Activated T-cell treated with anti-CD3 and anti-CD28 coated beads, Interleukin-2, amount 50 U/mL, for 4 hours (primary cell): ENCODE results near the gene ORC1. TPM values are rescaled to one million over a fixed set of nuclear protein-coding genes. Genes with fewer than 3 reads are reported as not detected.
A peak's percentile ranks its signal among the peaks of the same experiment; 100 is the strongest.
"Not testable (repeated sequence)": the region's sequence is repeated elsewhere in the genome, so short reads cannot be mapped to it uniquely, and the experiment has no call there.

Experiments
- ATAC-seq, 2 donors: fragments of 200-7000 bp; cut with Tn5 transposase; one replicate each; pipeline ENCODE4 v1.10.0; 2021
- DNase-seq: peaks from one replicate; pipeline ENCODE4 v3.0.0-alpha.2; 2020
- H3K27me3 Mint-ChIP-seq: one replicate; pipeline ENCODE4 v1.8.0; 2021; ENCODE audit warnings: low read depth, mixed read lengths
- H3K36me3 Mint-ChIP-seq: one replicate; pipeline ENCODE4 v1.8.0; 2022; ENCODE audit warnings: mixed read lengths; ENCODE audit not compliant: insufficient read depth
- H3K4me1 Mint-ChIP-seq: one replicate; pipeline ENCODE4 v1.8.0; 2021; ENCODE audit warnings: low read depth, mixed read lengths
- H3K4me3 Mint-ChIP-seq: one replicate; pipeline ENCODE4 v1.8.0; 2021; ENCODE audit warnings: mild to moderate bottlenecking, moderate library complexity, mixed read lengths
- H3K9me3 Mint-ChIP-seq: one replicate; pipeline ENCODE4 v1.8.0; 2021; ENCODE audit warnings: mixed read lengths
- total RNA-seq, 3 donors: library from RNA; stranded (reverse); gene quantifications; one replicate each; pipeline ENCODE4 v1.2.1, GENCODE V29; 2021

The ORC1 gene
- total RNA-seq, 3 donors from 2014 or later, result 34.8 to 46.2 (median 37.3) TPM

DNA sequence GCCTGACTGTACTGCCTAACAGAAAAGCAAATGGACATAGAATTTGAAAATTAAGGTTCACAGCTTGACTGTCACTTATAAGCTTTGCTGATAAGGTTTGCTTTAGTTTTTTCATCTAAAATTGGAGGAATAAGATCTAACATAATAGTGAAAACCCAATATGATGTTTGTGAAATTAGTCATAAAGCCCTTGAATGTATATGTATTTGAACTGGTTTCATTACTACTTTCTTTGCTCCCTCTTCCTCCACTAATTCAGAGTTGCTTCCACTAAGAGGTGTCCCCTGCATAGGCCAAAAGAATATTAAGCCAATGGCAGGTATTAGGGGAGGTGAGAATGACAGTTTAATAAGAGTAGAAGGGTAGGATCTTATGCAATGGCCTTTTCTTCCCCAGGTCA, 10.7 kb upstream of the ORC1 start:
- Mint-ChIP-seq H3K9me3 (no peaks in the 10 kb centered on the region), H3K27me3 (no peaks in the 10 kb centered on the region), H3K4me3 (no peak overlapping the region), H3K4me1 (peaks cover 20% of the 10 kb centered on the region), H3K36me3 (peaks cover 57% of the 10 kb centered on the region)
- DNase-seq, result no peak
- ATAC-seq, result peak in 1 of 2 donors; percentile 30

DNA sequence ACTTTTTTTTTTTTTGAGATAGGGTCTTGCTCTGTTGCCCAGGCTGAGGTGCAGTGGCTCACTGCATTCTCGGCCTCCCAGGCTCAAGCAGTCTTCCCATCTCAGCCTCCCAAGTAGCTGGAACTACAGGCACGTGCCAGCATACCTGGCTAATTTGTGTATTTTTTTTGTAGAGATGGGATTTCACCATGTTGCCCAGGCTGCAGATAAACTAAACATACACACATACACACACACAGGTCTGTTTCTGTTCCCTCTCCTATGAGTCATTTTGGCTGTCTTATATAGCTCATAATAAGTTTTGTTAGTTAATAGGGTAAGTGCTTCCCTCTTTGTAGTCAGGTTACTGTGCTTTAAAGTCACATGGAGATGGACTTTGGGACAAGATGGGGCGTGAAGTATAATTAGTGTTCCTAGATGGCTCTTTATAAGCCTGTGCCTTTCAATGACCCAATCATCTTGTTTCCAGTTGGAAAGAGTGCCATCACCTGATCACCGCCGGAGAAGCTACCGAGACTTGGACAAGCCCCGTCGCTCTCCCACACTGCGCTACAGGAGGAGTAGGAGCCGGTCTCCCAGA, 9.3 kb upstream of the ORC1 start:
- no peak overlapping the region for H3K4me3 Mint-ChIP-seq
- DNase-seq (no peak), ATAC-seq (no peak)
- H3K9me3 Mint-ChIP-seq, result no peaks in the 10 kb centered on the region
- H3K36me3 Mint-ChIP-seq, result peaks cover 62% of the 10 kb centered on the region
- peaks cover 12% of the 10 kb centered on the region for H3K4me1 Mint-ChIP-seq
- no peaks in the 10 kb centered on the region for H3K27me3 Mint-ChIP-seq

GRCh38 chr1:52404975-52405338, 734 bp upstream of the ORC1 start:
- Mint-ChIP-seq H3K4me1 (peaks cover 26% of the 10 kb centered on the region), H3K36me3 (peaks cover 39% of the 10 kb centered on the region), H3K9me3 (no peaks in the 10 kb centered on the region), H3K27me3 (no peaks in the 10 kb centered on the region), H3K4me3 (peak overlapping the region; percentile 99)
- ATAC-seq (no peak), DNase-seq (no peak)

- peak; percentile 68 to 74 for ATAC-seq
- Mint-ChIP-seq H3K4me3 (peak overlapping the region; percentile 99), H3K9me3 (no peaks in the 10 kb centered on the region), H3K36me3 (peaks cover 36% of the 10 kb centered on the region), H3K4me1 (peaks cover 26% of the 10 kb centered on the region), H3K27me3 (no peaks in the 10 kb centered on the region)
- peak; percentile 14 for DNase-seq
Measured at GRCh38 chr1:52403566-52404115, 582 bp downstream of the ORC1 start.

- no peak for ATAC-seq
- H3K36me3 Mint-ChIP-seq, result peaks cover 32% of the 10 kb centered on the region
- no peaks in the 10 kb centered on the region for H3K9me3 Mint-ChIP-seq
- H3K4me1 Mint-ChIP-seq, result peaks cover 26% of the 10 kb centered on the region
- no peaks in the 10 kb centered on the region for H3K27me3 Mint-ChIP-seq
- no peak for DNase-seq
- peak overlapping the region; percentile 99 for H3K4me3 Mint-ChIP-seq
Measured at GRCh38 chr1:52402860-52403240, 1.4 kb downstream of the ORC1 start.

- no peaks in the 10 kb centered on the region for H3K9me3 Mint-ChIP-seq
- no peaks in the 10 kb centered on the region for H3K27me3 Mint-ChIP-seq
- H3K36me3 Mint-ChIP-seq, result peaks cover 33% of the 10 kb centered on the region
- H3K4me1 Mint-ChIP-seq, result peaks cover 10% of the 10 kb centered on the region
- ATAC-seq, result no peak
- no peak for DNase-seq
- H3K4me3 Mint-ChIP-seq, result no peak overlapping the region
Measured at GRCh38 chr1:52400131-52400530, 4.1 kb downstream of the ORC1 start.

DNA sequence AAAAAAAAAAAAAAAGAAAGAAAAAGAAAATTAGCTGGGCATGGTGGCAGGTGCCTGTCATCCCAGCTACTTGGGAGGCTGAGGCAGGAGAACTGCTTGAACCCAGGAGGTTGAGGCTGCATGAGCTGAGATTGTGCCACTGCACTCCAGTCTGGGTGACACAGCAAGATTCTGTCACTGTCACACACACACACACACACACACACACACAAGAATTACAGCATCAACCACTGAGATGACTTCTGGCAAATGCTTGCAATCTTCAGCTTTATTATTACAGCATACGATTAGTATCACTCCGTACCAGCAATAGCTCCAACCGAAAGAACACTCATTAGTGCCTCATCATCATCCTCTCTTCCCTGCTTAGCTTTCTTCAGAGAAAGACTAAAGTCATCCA, 4.6 kb downstream of the ORC1 start:
- H3K4me3 Mint-ChIP-seq, result no peak overlapping the region
- H3K4me1 Mint-ChIP-seq, result peaks cover 8% of the 10 kb centered on the region
- no peaks in the 10 kb centered on the region for H3K27me3 Mint-ChIP-seq
- ATAC-seq, result no peak
- no peaks in the 10 kb centered on the region for H3K9me3 Mint-ChIP-seq
- H3K36me3 Mint-ChIP-seq, result peaks cover 33% of the 10 kb centered on the region
- DNase-seq, result no peak

DNA sequence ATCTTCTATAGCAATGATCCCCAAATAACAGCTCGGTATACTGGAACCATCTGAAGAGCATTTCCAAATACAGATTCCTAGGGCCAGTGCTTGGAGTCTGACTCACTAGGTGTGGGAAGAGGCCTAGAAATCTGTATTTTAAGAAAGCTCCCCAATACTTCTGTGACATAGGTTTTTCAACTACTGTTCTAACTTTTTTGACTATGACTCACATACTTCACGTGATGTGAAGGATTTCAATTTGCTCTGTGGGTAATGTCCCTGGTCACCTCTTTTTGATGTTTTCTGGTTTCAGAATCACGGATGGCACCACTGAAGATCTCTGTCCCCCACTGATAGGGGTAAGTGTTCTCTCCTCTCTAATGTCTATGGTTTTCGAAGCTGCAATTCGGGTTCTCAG, 11.0 kb downstream of the ORC1 start:
- ATAC-seq, result peak; percentile 35 to 53
- H3K27me3 Mint-ChIP-seq, result no peaks in the 10 kb centered on the region
- no peaks in the 10 kb centered on the region for H3K4me1 Mint-ChIP-seq
- no peak overlapping the region for H3K4me3 Mint-ChIP-seq
- no peak for DNase-seq
- peaks cover 29% of the 10 kb centered on the region for H3K36me3 Mint-ChIP-seq
- H3K9me3 Mint-ChIP-seq, result no peaks in the 10 kb centered on the region

GRCh38 chr1:52386458-52386857, 17.8 kb downstream of the ORC1 start:
- no peaks in the 10 kb centered on the region for H3K27me3 Mint-ChIP-seq
- H3K36me3 Mint-ChIP-seq, result peaks cover 19% of the 10 kb centered on the region
- no peak for ATAC-seq

DNA sequence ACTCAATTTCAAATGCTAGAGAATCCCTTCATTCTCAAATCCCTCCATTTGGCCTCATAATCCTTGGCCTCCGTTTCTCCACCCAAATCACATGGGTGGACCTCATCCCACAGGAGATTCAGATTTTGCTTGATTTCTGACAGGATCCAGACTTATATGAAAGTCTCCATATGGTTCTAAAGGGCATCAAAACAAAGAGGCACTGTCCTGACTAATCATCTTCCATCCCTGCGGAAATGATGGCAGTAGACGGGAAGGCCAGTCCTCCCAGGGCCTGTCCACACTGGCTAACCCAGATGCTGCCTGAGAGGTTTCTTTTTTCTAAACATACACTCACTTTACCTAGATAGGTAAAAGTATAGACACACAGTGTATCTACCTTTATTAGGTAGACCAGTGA, 18.8 kb downstream of the ORC1 start:
- Mint-ChIP-seq H3K4me1 (no peaks in the 10 kb centered on the region), H3K9me3 (no peaks in the 10 kb centered on the region), H3K36me3 (peaks cover 21% of the 10 kb centered on the region), H3K4me3 (no peak overlapping the region), H3K27me3 (no peaks in the 10 kb centered on the region)
- DNase-seq (no peak), ATAC-seq (no peak)

More at GRCh38 chr1:52386458-52386857, 17.8 kb downstream of the ORC1 start:
- DNase-seq, result no peak
- H3K4me1 Mint-ChIP-seq, result no peaks in the 10 kb centered on the region
- no peak overlapping the region for H3K4me3 Mint-ChIP-seq
- no peaks in the 10 kb centered on the region for H3K9me3 Mint-ChIP-seq

DNA sequence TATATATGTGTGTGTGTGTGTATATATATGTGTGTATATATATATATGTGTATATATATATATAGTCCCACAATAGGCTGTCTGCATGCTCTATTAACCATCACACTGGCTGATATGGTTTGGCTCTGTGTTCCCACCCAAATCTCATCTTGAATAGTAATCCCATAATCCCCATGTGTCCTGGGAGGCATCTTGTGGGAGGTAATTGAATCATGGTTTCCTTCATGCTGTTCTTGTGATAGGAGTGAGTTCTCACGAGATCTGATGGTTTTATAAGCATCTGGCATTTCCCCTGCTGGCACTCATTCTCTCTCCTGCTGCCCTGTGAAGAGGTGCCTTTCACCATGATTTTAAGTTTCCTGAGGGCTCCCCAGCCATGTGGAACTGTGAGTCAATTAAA, 34.4 kb downstream of the ORC1 start:
- not testable (repeated sequence) for H3K4me3 Mint-ChIP-seq, H3K9me3 Mint-ChIP-seq, DNase-seq, ATAC-seq, H3K27me3 Mint-ChIP-seq
- Mint-ChIP-seq H3K36me3 (peaks cover 10% of the 10 kb centered on the region), H3K4me1 (peaks cover 20% of the 10 kb centered on the region)

DNA sequence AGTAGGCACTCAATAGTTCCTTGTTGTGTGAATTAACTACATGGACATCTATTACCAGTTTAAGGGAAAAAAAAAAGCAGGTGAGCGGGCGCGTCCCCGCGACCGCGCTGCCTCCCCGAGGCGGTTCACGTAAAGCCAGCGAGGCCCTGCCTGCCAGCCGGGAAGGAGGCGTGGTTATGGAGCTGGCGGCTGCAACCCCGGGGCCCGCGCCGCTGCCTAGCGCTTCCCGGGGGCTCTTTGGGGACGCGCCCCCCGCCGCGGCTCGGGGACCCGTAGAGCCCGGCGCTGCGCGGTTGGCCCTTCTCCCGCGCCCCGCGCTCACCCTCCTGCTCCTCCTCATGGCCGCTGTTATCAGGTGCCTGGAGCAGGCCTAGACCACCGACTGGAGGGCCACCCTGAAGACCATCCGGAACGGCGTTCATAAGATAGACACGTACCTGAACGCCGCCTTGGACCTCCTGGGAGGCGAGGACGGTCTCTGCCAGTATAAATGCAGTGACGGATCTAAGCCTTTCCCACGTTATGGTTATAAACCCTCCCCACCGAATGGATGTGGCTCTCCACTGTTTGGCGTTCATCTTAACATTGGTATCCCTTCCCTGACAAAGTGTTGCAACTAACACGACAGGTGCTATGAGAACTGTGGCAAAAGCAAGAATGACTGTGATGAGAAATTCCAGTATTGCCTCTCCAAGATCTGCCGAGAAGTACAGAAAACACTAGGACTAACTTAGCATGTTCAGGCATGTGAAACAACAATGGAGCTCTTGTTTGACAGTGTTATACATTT, 35.6 kb downstream of the ORC1 start:
- H3K27me3 Mint-ChIP-seq, result no peaks in the 10 kb centered on the region
- ATAC-seq (no peak), DNase-seq (peak; percentile 47)
- H3K36me3 Mint-ChIP-seq, result peaks cover 2% of the 10 kb centered on the region
- peaks cover 30% of the 10 kb centered on the region for H3K4me1 Mint-ChIP-seq
- no peaks in the 10 kb centered on the region for H3K9me3 Mint-ChIP-seq
- peak overlapping the region; percentile 41 for H3K4me3 Mint-ChIP-seq

GRCh38 chr1:52367272-52367671, 37.0 kb downstream of the ORC1 start:
- ATAC-seq (no peak), DNase-seq (no peak)
- Mint-ChIP-seq H3K9me3 (no peaks in the 10 kb centered on the region), H3K27me3 (no peaks in the 10 kb centered on the region), H3K4me3 (no peak overlapping the region), H3K4me1 (peaks cover 36% of the 10 kb centered on the region), H3K36me3 (peaks cover 5% of the 10 kb centered on the region)

- Mint-ChIP-seq H3K27me3 (no peaks in the 10 kb centered on the region), H3K36me3 (peaks cover 13% of the 10 kb centered on the region), H3K4me3 (peak overlapping the region; percentile 96), H3K4me1 (peaks cover 39% of the 10 kb centered on the region), H3K9me3 (no peaks in the 10 kb centered on the region)
- ATAC-seq, result no peak
- DNase-seq, result no peak
Measured at GRCh38 chr1:52366517-52366827, 37.8 kb downstream of the ORC1 start.
